HG03460 (cell line): ENCODE results near the gene OBP2A.
"Not testable (repeated sequence)": the region's sequence is repeated elsewhere in the genome, so short reads cannot be mapped to it uniquely, and the experiment has no call there.

Experiments
- ATAC-seq: cut with Tn5 transposase; IDR thresholded peaks from one replicate; pipeline ENCODE4 v1.9.1; 2021; ENCODE audit not compliant: unreplicated experiment

Gene OBP2A

DNA sequence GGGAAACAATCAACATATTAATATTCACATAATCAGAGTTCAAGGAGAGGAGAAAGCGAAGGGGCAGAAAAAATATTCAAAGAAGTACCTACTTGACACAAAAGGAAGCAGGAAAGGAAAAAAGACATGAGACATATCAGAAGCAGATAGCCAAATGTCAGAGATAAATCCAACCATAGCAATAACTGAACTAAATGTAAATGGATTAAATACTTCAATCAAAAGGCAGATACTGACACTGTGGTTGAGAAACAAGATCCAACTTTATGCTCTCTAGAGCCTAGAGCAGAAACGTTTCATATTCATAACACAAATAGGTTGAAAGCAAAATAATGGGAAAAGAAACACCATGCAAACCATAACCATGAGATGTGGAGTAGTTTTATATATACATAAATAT, 36.5 kb upstream of the OBP2A start:
- no peak for ATAC-seq

DNA sequence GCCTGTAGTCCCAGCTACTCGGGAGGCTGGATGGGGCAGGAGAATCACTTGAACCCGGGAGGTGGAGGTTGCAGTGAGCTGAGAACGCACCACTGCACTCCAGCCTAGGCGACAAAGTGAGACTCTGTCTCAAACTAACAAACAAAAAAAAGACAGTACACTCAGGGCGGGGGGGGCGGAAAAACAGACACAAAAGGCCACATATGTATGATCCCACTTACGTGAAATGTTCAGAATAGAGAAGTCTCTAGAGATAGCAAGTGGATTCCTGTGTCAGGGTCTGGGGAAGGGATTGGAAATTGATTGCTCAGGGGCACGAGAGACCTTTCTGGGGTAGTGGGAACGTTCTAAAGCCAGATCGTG, 33.7 kb upstream of the OBP2A start:
- ATAC-seq, result no peak

DNA sequence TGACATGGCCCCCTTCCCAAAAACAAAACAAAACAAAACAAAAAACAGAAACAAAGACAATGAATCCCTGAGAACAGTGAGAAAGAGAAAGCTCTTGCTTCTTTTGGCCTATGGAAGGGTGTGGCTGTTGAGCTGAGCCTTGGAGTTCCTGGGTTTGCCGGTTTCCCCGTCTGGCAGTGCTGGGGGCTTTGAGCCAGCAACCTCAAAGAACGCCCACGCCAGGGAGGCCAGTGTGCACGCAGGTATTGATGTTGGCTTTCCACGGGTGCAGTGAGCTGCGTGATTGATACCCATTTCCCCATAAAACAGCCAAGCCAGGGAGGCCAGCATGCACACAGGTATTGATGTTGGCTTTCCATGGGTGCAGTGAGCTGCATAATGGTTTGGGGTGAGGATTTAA, 33.0 kb upstream of the OBP2A start:
- ATAC-seq, result no peak

DNA sequence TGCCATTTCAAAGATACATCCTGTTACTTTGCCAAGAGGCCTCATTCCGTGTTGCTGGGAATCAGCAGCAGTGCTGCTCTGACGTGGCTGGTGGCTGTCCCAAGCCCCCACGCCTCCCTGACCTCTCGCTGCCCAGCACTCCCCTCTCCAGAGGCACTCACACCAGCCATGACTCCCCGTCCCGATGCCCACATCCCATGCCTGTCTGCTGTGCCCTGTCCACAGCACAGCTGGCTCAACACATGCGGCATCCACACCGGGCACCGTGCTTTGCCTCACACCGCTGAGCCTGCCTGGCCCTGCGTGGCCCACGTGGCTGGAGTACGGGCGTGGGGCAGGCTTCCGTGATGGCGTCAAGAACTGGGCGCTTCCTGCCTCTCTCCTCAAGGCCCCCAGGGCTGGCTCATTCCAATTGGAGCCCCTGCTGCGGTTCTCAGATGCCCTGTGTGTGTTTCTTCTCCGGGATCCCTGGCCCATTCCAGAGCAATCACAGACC, 32.5 kb upstream of the OBP2A start:
- ATAC-seq, result no peak

DNA sequence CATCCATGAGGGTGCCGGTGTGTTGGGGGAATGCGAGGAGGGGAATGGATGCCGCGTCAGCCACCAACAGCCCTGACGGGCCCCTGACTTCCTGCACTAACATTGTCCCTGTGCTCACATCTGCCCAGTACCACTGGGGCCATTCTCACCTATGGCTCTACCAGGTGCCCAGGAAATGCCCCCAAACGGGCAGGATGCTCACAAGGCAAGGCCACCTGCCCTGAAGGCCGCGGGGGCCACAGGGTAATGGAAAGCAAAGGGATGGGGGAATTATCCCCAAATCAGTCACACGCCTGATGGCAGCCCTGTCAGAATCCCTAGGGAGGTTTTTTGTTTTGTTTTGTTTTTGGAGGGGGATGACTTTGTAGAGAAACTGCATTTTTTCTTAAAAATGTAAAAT, 32.0 kb upstream of the OBP2A start:
- not testable (repeated sequence) for ATAC-seq

DNA sequence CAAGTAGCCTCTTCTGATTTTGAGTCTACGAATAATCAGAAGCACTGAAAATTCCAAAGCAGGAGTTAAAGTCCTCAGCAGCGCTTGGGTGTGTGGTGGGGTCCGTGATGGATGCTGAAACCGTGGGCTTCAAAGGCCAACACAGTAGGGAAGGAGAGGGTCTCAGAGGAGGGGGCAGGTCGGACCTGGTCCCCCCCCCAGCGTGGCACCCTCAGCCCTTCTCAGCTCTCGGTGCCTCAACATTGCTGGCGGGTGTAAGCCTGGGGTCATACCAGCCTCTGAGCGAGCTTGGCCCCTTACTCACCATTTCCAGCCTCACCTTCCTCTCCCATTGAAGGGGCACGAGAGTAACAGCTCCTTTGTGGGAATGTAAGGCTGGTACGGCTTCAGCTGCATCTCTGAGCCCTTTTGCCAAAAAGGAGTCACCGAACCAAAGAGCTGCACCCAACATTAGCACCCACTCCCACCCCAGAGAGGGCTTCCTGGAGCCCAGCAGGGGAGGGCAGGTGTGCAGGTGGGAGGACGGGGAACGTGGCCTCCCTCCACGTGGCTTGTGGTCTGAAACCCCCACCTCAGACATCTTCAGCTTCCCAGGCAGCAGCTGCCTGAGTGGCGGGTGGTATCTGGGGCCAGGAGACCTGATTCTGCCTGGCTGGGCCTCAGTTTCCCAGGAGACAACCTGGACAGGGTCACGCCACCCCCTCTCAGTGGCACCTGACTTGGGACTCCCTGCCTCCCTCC, 31.4 kb upstream of the OBP2A start:
- ATAC-seq, result no peak

DNA sequence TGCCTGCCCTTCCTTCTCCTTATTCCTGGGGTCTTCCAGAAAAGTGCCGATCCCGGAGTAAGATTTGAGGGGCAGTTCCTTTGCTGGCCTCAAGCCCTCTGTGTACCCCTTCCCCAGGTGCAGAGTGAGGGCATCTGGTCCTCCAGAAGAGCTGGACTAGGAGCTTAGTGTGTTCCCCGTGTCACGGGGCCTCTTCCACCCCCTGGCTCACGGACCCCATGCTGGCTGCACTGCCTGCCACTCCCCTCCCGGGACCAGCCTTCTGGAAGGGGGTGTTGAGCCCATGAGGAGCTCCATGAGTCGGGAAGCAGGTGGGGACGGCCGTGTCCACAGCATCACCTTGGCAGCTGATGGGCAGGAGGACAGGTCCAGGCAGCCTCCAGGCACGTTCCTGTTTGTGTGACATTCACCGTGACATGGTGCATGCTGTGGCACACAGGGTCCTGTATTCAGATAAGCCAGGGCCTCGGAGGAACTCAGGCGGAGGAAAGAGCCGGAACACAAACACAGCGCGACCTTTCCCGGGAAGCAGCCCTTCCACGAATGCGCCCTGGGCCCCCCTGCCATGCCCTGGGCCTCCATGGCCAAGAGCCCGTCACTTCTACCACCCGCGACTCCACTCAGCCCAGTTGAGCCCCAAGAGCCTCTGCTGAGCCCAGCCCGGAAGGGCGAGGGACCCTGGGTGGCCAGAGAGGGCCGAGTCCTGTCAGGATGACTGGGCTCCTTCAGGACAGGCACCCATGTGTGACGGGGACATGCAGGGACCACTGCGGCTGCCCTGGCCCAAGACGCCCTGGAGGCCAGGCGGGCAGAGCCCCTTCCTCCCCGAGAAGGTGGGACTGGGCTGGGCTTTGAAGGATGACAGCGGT, 30.6 kb upstream of the OBP2A start:
- ATAC-seq, result no peak

DNA sequence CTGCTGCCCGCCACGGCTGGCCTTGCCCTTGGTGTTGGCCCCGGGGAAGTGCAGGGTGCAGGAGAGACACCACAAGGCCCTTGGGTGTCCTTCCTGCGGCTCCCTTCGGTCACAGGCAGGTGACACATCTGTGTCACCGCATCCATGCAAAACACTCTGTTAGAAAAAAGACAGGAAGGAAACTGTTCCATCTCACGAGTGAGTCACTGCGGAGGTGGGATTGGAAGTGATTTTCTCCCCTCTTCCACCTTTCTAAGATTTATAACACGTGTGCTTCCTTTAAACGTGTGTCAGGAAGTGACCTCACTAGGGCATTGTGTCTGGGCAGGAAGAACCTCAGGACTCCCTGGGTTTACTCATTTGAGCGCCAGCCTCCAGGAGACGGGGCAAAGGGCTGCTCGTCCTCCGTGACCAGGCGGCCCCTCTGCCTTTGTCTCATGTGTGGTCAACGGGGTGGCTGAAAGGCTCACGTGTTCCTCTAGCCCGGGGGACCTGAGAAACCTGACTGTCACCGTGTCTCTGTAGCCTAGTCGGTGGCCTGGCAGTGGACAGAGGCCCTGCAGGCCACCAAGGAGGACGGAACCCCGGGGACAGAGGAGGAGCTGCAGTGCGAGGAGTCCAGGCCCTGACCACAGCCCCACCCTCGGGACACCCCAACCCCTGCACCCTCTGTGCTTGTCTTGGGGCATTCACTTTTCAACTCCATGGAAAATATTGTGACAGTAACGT, 29.6 kb upstream of the OBP2A start:
- no peak for ATAC-seq

DNA sequence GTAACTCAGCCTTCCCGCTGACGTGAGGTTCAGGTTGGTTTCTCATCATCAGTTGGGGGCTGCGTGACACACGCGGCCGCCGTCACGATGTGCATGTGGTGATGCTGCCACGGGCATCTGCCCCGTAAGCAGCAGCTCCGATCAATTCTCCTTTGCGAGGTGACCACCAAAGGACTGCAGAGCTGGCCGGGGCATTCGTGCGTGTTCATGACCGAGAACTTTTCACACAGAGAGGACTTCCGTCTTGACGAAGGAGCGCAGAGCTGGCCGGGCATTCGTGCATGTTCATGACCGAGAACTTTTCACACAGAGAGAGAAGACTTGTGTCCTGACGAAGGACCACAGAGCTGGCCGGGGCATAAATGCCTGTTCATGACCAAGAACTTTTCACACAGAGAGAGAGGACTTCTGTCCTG, 28.5 kb upstream of the OBP2A start:
- no peak for ATAC-seq

DNA sequence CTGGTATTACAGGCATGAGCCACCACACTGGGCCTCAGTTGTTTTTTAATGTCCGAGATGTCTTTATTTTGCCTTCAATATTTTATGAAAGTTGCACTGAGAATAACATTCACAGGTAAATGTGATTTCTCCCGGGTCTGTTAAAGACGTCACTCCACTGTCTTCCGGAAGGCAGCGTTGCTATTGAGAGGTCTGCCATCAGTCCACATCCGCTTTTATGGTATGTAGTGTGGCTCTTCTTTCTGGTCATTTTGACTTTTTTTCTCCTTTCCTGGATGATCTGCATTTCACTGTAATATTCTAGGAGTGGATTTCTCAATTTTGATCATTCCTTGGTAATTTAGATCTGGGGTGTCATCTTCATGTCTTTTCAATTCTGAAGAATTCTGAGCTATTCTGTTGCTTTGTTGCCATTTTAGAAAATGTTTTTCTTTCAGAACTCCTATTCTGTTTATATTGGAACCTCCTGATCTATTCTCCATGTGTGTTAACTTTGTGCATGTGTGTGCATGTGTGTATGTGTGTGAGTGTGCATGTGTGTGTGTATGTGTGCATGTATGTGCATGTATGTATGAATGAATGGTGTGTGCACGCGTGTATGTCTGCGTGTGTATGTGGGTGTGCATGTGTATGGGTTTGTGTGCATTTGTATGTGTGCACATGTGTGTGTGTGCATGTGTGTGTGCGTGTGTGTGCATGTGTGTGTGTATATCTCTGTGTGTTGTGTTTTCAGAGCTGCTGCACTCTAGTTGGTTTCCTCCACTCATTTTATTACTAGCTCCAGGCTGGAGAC, 26.6 kb upstream of the OBP2A start:
- ATAC-seq, result no peak

DNA sequence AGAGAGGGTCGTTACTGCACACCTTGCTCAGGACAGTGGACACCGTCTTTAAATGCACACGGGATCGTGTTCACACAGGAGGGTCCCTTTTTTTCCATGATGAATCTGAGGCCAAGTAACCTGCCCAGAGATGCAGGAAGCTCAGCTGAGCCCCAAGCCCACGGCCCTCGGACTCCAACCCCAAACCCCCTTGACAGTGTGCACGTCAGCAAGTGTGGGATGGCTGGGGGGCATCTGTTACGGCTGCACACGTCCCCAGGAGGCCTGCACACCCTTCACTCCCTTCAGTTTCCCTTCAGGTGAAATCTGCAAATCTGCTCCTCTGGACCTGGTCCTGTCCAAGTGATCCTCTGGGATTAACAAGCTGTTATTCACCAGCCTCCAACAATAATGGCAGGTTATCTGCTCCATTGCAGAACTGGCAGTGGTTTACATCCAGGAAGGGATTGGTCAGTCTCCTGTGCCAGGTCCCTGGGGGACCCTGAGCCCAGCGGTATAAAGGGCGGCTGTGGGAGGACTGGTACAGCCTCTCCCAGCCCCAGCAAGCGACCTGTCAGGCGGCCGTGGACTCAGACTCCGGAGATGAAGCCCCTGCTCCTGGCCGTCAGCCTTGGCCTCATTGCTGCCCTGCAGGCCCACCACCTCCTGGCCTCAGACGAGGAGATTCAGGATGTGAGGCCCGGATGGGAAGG, 24.9 kb upstream of the OBP2A start, which contains the start of gene LCN1:
TSS of gene LCN1 (plus strand) at position 525 of the 692 bp plus-strand sequence. CDS start at position 583, 58 bp downstream.
- no peak for ATAC-seq

DNA sequence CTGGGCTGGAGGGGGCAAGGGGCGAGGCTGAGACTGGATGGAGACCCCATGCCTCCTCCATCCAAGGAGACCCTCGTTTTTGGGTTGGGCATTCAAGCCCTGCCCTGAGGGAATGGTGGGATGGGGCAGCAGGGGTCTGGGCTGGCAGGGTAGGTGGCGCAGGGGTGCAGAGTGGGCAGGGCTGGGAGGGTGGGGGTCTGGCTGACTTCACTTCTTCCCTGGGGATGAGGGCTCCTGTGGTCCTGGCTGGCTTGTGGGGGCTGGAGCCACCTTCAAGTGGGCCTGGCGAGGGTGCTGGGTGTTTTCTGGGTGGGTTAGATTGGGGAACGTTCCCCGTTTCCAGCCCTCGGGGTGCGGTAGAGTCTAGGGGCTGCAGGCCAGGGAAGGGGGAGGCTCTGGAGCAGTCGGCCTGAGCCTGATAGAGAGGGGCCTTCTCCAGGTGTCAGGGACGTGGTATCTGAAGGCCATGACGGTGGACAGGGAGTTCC, 24.3 kb upstream of the OBP2A start:
- no peak for ATAC-seq

DNA sequence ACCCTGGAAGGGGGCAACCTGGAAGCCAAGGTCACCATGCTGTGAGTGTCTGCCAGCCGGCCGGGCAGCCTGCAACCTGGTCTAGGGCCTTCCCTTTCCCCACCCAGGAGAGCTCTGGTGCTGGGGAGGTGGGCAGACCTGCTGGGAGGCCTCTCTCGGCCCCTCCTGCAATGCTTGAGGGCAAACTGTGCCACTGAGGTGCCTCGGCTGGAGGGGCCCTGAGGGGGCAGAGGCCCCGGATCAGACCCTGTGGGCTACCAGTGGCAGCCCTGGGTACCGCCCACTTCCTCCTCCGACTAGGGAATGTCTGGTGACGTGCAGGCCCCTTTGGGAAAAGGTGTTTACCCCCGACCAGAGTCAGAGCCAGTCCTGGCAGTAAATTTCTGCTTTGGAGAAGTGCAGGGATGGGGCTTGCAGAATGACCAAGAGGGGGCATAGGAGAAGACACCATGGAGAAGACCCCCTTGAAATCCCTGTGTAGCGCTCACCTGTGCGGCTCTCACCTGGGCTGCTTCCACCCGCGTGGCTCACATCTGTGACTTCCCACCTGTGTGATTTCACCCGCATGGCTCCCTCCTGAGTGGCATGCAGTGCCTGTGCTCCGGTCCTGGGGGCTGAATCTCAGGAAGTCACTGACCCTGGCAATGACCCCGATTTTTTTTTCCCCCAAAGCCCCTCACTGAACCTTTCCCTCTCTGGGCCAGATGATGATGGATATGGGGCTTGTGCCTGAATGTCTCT, 23.6 kb upstream of the OBP2A start:
- no peak for ATAC-seq

DNA sequence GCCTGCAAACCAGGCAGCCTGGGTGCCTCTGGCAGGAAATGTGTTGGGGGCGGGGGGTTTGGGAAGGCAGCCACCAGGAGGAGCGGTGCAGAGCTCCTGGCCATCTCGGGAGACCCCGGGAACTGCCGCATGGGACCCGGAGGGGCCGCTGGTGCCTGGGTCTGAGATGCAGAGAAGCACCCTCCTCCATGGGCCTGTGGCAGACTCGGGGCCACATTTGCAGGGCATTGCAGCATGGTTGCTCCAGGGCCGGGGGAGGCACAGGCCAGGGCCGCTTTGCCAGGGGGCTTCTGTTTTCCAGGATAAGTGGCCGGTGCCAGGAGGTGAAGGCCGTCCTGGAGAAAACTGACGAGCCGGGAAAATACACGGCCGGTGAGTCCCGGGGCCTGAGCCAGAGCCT, 23.0 kb upstream of the OBP2A start:
- no peak for ATAC-seq

DNA sequence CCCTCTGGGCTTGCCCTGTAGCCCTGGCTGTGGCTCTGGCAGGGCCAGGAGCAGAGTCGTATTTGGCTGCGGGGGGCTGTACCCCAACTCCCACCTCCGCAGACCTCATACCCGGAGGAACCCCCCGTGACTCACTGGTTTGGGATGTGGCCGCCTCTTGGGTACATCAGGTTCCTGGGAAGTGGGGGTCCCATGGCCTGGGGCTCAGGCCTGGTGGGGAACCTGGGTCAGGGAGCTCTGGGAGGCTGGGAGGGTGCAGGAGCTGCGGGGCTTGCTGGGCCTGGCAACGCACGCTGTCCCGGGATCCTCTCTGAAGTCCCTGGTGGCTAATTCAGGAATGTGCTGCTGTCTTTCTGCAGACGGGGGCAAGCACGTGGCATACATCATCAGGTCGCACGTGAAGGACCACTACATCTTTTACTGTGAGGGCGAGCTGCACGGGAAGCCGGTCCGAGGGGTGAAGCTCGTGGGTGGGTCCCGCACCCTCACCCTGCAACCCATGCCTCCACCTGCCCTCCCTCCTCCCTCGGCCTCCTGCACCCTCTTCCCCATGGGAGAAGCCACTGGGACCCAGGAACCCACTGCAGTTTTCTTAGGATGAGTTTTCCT, 22.3 kb upstream of the OBP2A start:
- no peak for ATAC-seq

DNA sequence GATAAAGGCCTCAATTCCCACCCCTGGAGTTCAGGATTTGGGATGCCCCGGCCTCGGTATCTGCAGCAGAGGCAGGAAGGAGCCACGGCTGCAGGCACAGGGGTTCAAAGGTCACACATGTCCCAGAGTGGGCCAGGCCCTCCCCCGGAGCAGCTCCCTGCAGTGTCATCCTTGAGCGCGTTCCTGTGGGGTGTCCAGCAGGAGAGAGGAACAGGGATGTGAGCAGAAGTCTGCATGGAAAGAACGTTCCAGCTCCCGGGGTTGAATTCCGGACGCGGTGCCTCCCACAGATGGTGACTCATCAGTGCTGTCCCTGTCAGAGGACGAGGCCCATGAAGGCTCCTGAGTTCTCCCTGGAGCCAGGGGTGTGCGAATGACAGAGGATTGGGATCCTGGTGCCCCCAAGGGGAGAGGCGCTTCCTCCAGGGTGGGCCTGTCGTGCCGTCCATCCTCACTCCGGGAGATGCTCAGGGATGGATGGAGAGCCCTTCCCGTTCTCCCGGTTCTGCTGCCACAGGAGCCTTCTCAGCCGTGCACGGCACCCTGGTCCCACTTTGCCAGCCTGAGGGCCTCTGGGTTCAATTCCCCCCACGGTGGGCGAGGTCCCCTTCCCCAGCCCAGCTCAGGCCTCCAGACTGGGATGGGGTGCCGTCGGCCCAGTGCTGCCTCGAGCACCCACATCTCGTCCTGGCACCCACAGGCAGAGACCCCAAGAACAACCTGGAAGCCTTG, 21.6 kb upstream of the OBP2A start:
- no peak for ATAC-seq

DNA sequence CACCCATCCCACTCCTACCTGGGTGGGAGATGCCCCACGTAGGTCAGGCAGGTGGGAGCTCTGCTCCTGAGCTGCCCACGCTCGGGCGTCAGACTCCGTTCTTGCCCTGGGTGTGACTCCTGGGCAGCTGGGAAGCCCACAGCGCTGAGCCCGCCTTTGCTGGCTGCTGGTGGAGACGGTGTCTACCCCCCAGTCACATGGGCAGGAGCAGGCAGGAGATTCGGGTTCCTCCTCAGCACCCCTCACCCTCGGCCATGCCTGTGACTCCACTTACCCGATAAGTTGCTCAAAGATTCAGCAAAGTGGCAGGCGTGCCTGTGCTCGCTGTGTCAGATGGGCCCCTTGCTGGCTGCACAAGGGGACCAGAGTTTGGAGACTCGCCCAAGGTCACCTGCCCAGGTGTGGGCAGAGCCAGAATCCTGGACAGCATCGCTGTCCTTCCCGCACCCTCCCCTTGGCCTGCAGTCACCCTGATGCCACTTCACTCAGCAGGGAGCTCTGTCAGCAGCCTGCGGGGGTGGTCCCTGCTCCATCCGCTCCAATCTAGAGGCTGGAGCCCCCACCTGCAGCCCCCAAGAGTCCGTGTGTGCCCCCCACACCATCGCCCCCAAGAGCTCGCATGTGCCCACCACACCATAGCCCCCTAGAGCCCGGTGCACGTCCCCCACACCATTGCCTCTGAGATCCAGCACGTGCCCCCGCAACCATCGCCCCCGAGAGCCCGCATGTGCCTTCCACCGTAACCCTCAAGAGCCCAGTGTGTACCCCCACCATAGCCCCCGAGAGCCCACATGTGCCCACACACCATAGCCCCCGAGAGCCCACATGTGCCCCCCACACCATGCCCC, 20.5 kb upstream of the OBP2A start:
- ATAC-seq, result no peak
